ENCODE data around the gene ITGA11.

DNA sequence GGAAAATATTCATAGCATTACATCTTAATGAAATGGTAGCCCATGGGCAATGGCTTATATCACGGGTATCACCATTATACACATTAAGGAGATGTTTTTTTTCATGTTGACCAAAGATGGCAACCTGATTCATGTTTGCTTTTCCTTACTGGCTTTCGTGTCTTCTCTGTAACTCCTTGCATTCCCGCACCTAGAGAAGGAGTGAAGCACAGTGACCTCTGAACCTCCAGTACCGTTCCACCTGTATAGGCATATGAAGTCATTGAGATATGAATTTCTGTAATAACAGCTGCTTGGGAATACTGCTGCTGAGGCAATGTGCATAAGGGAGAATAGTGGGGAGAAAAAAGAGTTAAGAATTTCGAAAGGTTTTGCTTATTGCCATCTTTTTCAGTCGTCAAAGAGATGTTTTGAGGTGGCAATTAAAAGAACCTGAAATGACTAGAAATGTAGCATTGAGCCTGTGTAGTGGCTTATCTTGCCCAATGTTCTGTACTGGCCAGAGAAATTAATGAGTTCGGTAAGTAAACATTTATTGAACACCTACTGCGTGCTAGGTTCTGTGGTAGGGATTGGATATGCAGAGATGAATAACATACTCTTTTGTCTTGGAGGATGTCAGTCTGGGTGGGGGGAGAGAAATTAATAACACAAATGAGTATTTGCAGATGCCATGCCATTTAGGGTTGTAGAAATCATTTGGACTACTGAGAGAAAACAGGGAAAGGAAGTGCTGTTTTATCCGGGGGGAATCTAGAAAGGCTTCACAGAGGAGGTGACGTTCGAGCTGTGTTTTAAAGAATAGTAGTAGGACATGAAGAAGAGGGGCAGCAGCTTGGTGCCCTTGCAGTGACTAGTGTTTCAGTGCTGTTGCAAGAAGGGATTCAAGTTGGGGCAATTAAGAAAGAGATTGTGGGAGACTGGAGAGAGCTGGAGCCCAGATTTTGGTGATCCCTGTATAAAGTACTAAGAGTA, 151.9 kb downstream of the ITGA11 start:
- TF ChIP-seq ZNF274 (IDR thresholded peaks at IDR 0.05; ENCODE audit: low read depth, low read length) (no peak), YY1 (IDR thresholded peaks at IDR 0.05; ENCODE audit: insufficient read depth, insufficient read length) (no peak), SUZ12 (IDR thresholded peaks at IDR 0.05; ENCODE audit: extremely low read depth, insufficient read depth, insufficient read length) (no peak)
